SKM-1 treated with dmso at 0.1 percent for 144 hours (cell line): Measurements from ENCODE around the gene DCC.
"Not testable (repeated sequence)": the region's sequence is repeated elsewhere in the genome, so short reads cannot be mapped to it uniquely, and the experiment has no call there.

Source experiments
- DNase-seq: peaks from one replicate; lab custom pipeline; 2025; ENCODE audit not compliant: unreplicated experiment; lab: John Stamatoyannopoulos, UW

DCC gene

DNA sequence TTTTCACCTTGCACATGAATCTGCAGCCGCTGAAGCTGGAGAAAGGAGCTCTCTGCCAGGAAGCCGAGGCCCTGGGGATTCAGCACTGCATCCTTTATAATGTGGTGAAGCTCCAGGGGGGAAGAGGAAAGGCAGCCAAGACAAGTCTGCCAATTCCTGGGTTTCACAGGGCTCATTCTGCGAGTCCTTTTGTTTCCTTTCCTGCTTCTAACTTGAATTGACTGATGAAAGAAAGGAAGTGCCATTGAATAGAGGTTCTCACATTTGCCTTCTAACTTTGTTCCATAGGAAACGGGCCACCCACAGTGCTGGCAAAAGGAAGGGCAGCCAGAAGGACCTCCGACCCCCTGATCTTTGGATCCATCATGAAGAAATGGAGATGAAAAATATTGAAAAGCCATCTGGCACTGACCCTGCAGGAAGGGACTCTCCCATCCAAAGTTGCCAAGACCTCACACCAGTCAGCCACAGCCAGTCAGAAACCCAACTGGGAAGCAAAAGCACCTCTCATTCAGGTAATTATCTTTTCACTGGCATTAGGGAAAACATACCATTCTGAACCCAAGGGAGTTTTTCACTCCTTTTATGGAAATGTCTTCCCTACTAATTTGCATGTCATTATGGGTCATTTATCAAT lies 1119.1 kb downstream of the DCC start:
- no peak for DNase-seq

DNA sequence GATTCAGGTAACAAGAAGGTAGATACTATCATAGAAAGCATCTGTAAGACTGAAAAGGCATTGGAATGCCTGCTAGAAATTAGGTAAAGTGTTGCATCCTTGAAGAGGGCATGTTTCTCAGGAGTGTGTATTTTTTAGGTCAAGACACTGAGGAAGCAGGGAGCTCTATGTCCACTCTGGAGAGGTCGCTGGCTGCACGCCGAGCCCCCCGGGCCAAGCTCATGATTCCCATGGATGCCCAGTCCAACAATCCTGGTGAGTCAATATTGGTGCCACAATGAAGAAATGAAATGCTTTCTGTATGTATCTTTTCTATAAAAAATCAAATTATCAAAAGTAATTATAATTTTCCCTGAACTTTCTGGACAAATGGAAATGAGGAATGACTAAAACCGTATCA lies 1127.8 kb downstream of the DCC start:
- DNase-seq = no peak

DNA sequence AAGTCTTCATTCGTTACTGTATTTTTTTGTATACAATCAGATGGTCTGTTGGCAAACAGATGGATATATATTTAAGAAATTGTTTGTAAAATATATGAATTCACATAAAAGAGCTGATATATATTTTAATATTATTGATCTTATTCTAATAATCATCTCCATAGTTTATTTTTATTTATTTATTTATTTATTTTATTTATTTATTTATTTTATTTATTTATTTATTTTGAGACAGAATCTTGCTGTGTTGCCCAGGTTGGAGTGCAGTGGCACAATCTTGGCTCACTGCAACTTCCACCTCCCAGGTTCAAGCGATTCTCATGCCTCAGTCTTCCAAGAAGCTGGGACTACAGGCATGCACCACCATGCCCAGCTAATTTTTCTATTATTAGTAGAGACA lies 1128.2 kb downstream of the DCC start:
- not testable (repeated sequence) for DNase-seq

DNA sequence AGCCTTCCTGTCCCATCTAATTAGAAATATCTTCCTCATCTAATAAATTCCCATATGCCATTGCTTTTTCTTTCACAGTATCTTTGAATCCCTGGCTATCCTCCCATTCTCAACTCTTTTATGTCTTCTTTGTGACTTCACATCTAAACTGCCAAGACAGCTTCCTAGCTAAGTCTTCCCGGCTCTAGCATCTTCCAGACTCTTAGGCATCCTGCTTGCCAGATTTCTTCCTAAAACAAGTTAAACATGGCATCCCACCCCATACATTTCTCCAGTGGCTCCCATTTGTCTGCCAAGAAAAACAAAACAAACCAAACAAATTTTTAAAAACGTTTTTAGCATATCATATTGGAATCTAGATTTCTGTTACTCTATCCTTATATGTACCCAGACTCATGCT lies 1132.5 kb downstream of the DCC start:
- DNase-seq = no peak

DNA sequence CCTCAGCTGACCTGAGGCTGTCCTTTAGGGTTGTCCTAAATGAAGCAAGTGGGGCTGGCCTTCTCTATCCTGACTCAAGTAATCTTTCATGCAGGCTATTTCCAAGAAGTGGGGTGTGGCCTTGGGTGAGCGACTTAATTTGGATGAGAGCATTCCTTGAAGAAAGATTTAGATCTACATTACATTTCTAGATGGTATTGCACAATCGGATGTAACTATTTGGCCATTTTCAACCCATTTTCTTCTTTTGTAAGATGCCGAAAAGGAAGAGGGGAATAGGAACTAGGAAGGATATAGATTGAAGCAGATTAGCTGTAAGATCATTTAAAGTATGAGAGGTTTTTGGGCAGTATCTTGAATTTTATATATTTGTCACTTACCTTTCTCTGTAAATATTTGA lies 1138.2 kb downstream of the DCC start:
- DNase-seq = no peak

DNA sequence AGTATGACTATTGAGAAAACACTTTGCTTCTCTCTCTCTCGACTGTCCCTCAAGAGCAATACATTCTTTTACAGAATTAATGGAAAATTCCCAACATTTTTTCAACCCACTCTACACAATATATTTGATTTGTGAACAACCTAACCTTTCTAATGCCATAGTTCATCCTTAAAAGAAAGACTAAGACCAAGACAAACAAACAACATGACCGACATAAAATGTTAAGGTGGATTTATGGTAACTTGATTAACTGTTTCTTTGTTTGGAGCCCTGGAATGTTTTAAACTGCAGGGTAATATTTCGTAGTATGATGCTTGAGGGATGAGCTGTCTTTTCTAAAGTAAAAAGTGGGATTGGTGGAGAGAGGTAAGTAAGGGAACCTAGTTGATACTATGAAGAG lies 1146.3 kb downstream of the DCC start:
- no peak for DNase-seq

DNA sequence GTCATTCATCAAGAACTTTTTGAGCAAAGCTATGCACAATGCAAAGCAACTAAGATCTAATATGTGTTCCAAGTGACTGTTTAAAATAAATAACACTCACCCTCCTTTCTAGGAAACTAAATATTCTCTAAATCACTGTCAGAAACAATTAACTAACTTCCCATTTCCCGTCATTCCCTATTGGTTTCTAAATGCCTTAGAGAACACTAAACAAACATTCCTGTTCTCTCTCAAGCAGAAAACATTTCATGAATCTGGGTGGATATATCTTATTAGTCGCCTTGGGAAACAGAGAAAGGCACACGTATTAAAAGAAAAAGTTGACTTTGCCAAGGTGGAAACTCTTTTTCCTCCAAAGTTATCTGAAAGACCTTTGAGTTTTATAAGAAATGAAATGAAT lies 1149.3 kb downstream of the DCC start:
- DNase-seq = no peak

DNA sequence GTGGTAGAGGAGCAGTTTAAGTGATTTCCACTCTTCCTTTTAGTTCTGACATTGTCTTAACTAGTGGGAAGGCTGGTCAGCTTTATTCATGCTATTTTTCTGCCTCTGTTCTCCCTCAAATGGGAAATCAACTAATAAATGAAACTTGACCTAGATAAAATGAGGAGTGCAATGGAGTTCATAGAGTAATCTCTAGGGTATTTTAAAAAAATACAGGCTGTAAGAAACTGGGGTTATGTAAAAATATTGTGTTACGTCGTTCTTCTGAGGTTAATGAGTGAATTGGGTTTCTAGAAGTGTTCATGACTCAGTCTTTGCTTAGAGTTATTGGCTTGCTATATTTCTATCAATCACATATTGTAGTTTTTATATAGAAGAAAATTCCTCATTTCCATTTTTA lies 1150.0 kb downstream of the DCC start:
- DNase-seq = no peak

DNA sequence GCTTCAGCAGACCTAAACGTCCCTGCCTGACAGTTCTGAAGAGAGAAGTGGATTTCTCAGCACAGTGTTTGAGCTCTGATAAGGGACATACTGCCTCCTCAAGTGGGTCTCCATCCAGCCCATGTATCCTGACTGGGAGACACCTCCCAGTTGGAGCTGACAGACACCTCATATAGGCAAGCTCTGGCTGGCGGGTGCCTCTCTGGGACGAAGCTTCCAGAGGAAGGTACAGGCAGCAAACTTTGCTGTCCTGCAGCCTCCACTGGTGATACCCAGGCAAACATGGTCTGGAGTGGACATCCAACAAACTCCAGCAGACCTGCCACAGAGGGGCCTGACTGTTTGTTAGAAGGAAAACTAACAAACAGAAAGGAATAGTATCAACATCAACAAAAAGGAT lies 1156.0 kb downstream of the DCC start:
- DNase-seq = no peak

DNA sequence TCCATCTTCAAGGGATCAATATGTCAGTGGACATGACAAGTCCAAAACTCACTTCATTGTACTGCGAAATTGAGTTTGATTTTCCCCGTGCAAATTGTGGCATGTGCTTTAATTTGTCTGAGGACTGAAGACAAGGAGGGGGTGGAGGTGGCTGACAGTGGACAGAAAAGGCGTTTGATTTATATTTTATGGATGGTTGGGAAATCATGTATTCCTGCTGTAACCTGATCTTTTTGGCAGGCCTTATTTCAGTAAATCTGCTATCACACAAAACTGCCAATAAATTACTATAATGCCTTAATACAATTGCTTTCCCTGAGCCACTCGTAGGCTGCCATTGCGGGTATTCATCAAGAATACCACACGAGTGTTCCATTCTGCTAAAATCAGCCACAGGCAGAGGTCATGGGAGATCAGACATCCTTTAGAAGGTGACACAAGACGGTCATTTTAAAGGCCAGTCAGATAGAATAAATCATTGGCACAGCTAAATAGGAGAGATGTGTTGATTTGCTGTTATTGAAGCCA lies 1164.0 kb downstream of the DCC start:
- DNase-seq = no peak

DNA sequence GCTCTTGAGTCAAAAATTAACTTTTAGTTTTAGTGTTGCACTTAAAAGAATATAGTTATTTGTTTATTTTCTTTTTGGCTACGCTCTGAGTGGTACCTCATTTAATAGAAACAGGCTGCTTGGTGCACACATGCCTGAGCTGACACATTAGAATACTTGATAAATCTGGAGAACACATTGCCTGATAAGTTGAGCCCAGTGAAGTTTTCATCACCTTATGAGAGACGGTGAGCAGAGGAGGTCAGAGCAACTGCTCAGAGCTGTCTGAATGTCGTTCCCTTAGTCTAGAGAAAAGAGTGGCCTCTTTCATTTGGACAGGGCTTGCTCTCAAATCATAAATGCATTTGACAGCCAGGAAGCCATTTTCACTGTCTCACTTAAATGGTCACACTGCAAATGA lies 1168.5 kb downstream of the DCC start:
- no peak for DNase-seq

DNA sequence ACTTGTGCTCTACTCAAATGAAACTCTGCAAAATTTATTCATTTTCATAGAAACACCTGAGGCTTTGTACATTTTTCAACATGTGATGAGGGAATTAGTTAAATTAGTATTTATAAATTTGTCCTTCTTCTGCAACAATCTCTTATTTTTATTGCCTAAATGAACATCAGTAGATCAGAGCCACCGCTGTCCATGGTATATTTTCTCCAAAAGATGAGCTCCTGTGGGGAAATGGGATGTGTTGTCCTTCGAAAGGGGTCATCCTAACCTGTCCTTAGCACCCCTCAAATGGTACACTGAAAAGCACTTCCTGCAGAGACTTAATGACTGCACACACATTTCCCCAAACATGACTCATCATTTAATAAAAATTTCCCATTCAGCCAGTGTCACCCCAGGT lies 1169.9 kb downstream of the DCC start:
- DNase-seq = no peak

DNA sequence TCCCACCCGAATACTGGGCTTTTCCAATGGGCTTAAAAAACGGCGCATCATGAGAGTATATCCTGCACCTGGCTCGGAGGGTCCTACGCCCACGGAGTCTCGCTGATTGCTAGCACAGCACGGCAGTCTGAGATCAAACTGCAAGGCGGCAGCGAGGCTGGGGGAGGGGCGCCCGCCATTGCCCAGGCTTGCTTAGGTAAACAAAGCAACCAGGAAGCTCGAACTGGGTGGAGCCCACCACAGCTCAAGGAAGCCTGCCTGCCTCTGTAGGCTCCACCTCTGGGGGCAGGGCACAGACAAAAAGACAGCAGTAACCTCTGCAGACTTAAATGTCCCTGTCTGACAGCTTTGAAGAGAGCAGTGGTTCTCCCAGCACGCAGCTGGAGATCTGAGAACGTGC lies 1171.7 kb downstream of the DCC start:
- not testable (repeated sequence) for DNase-seq

DNA sequence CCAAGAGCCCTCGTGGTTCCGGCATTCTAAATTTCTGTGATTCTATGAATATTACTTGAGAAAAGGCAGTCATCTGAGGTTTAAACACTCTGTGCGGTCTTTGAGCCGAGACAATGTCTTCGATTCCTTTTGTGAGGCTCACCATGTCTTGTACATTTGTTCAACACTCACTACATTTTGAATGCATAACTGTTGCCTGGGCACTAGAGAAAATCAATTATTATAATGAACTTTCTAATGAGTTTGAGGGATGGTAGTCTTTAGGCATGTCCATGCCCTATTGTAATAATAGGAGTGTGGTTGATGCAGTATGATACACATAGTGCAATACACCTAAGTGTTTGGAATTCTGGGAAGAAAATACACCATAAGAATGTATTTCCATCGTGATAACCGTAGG lies 1181.1 kb downstream of the DCC start:
- no peak for DNase-seq

DNA sequence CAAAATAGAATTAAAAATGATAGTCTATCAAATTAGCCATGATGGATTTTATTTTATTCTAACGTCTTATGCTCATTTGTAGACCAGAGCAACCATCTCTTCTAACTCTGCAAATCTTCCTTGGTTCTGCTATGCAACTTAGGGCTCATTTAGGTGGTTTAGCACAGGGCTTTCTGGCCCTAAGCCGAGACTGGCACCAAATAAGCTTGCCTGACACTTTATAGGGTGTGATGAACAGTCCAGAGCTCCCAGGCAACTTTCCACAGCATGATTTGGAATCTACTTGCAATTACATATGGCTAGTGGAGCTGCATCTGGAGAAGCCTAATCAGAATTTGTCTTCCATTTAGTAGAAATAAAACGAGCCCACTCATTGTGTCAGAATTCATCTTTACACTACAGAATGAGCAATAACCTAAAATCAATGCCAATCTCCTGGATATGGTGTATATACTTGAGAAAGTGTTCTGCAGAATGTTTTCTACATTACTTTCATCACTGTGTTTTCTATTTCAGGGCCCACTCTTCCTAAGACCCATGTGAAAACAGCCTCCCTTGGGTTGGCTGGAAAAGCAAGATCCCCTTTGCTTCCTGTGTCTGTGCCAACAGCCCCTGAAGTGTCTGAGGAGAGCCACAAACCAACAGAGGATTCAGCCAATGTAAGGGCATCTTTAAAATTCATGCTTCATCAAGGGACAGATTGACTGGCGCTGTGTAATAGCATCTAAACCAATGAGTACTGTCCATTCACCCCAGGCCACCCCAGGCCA lies 1186.3 kb downstream of the DCC start:
- no peak for DNase-seq

DNA sequence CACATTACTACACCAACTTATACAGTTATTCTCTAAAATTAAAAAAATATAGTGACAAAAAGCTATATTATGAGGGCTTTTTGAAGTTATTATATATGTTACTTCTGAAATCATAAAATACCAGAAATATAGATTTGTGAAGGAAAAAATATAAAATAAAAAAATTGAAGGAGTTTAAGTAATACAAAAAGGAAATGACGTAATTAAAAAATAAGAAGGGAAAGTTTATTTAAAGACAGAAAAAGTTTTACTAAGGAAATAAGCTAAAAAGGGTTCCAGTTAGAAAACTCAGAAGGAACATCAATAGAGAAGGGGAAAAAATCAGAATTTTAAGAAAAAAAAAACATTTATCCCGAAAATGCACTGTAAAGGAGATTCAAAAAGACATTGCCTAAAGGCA lies 1187.4 kb downstream of the DCC start:
- DNase-seq = no peak

DNA sequence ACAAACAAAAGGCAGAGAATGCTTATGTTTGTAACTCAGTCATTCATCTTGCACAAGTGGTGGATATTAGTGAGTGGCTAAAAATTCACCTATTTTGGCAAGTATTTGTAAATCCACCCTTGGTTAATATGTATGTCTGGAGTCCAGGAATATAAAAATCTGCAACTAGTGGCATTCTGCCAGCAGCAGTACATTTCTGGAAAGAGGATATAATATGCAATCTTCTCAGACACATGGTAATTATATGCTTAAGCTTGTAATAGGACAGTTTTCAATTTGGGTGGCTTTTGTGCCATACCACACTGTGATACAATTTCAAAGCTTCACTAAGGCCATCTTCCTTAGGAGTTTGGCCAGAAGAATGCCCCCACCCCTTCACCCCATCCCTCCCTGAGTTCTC lies 1191.2 kb downstream of the DCC start:
- DNase-seq = no peak

DNA sequence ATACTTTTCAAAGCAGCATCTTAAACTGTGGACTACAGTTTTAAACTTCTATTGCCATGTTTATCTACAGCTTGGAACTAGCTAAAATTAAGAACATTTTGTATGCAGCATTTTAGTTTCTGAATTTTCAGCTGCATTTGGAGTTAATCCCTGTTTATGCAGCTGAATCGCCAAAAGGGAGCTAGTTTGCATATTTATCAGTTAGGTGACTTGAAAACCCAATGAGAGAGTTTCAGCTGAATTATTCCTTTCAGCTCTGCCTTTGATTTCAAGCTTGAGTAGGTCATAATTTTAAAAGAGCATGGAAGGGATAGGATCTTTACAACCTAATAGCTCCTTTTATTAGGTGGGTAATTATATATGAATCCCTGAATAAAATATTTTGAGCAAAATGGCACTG lies 1191.9 kb downstream of the DCC start:
- no peak for DNase-seq

DNA sequence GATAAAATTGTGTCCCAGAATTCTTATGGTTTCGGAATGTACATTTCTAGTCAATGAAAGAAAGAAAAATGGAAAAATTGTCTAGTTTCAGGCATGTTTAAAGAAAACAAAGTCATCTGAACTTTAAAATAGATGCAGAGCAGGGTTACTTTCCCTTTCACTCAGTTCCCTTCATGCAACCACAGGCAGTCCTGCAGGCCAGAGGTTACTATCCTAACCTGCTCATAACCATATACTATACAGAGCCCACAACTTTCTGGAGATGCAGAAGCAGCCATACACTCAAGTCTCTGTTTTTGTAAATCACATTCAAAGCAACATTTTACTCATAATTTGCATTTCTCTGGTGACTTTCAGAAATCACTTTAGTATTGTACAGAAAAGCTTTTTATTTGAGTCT lies 1194.2 kb downstream of the DCC start:
- no peak for DNase-seq

DNA sequence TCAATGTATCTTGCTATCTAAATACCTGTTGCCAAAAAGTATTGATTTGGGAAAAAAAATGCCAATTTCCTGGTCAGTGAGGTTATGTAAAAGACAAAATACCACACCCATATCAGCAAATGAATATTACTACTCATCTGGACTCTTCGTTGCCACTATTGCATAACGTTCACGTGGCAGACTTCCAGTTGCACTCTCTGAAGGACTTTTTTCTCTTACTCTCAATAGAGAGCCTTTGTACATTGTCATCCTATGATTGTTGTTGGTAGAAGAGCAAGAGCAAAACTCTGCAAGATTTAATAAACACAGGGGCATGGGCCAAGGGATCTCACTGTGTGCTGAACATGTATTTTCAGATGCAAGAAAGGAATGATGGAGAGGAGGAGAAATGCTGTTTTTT lies 1194.7 kb downstream of the DCC start:
- DNase-seq = no peak

DNA sequence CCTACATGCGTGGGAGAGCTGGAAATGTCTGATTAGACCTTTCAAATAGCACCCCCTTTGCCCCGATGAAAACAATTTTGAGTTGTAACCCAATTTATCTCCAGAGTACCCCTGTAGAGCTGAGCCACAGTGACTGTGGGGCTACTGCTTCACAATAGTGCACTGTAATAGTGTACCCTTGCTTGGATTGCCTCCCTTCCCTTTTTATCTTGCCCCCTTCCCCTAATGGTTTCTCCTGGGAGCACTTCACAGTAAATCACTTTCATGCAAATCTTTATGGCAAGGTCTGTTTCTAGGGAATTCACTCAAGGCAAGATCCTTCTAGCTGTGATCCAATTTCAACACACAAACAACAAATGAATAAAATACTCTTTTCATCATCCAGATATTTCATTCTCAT lies 1196.9 kb downstream of the DCC start:
- DNase-seq = no peak

DNA sequence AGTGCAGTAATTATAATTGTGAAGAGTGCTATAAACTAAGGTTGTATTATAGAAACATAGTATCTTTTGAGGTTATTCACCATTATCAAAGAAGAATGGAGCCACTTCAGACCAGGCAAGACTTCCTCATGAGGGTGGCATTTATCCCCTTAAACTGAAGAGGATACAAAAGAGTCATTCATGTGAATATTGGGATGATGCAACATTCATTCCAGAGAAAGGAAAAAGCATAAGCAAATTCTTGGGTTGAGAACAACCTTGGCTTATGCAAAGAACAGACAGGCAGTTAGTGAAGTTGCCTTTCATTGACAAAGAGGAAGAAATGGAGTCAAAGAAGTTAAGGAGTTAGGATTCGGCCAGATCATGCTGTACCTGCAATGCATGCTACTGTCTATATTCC lies 1201.9 kb downstream of the DCC start:
- DNase-seq = no peak

DNA sequence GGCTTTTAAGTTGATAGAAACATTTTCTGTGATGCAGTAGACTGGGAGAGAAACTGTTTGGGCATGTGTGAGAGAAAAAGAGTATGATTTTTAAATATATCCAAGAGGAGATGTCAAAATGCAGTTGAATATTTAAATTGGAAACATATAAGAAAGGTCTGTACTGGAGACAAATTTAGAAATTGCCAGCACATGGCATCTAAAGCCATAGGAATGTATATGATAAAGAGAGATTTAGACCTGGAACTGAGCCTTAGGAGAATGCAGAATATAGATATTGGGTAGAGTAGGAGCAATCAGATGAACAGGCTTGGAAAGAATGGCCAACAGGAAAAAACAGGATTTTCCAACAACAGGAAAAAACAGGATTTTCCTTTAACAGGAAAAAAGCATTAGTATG lies 1203.7 kb downstream of the DCC start:
- no peak for DNase-seq
